ENCODE measurements around the gene INSIG2.

DNA sequence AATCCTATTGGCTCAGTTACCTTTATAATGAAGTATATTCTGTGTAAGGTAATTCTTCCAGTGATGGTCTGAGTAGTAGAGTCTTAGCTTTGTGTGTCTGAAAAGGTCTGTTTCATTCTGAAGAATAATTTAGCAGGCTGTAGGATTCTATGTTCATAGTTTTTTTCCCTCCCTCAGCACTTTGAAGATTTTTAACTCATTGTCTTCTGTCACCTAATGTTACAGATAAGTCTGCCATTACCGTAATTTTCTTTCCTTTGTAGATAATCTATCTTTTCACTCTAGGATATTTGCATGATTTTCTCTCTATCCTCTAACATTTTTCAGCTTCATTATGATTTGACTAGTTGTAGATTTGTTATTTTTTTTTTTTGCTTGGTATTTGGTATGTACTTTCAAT lies 22.7 kb downstream of the INSIG2 start:
- TF ChIP-seq CTCF (IDR thresholded peaks at IDR 0.05; ENCODE audit: low read length) (no peak), EZH2 (IDR thresholded peaks at IDR 0.05; ENCODE audit: borderline replicate concordance, low read length) (no peak)
